Naive thymus-derived CD8-positive, alpha-beta T cell (primary cell): ENCODE measurements around the gene FRRS1. TPM values are rescaled to one million over a fixed set of nuclear protein-coding genes. Genes with fewer than 3 reads are reported as not detected.
A peak's percentile ranks its signal among the peaks of the same experiment; 100 is the strongest.
"Not testable (repeated sequence)": the region's sequence is repeated elsewhere in the genome, so short reads cannot be mapped to it uniquely, and the experiment has no call there.

Experiments
- ATAC-seq, 2 donors: fragments of 150-1000 bp; cut with Tn5 transposase in 1 of 2; sonication (Bioruptor Pico), chemical (Tn5 transposase) in 1 of 2; 1 replicate in 1 of 2; 2 replicates in 1 of 2; pipeline ENCODE4 v1.10.0; 2021; ENCODE audit warnings: mild to moderate bottlenecking in 2 of 2, moderate library complexity in 2 of 2
- POLR2A ChIA-PET: fragments of 350-600 bp; sonication (Branson Sonifier 250); formaldehyde crosslinking; loops from one replicate; lab custom pipeline; 2021; ENCODE audit warnings: antibody characterized with exemption; lab: Charles Lee
- DNase-seq, 10 donors: peaks; one replicate each; pipeline versions ENCODE4 v3.0.0 to v3.0.0-alpha.2; 2020 to 2022
- H3K27ac Mint-ChIP-seq, 10 donors: one replicate each; pipeline ENCODE4 v1.8.0; 2020 to 2022; ENCODE audit warnings: mild to moderate bottlenecking in 10 of 10, mixed read lengths in 10 of 10, moderate library complexity in 4 of 10, inconsistent platforms in 1 of 10
- H3K27me3 Mint-ChIP-seq, 5 donors: one replicate each; pipeline ENCODE4 v1.8.0; 2021 to 2022; ENCODE audit warnings: mixed read lengths in 5 of 5
- H3K36me3 Mint-ChIP-seq, 3 donors: one replicate each; pipeline ENCODE4 v1.8.0; 2020 to 2022; ENCODE audit warnings: mixed read lengths in 3 of 3, mild to moderate bottlenecking in 2 of 3, inconsistent platforms in 1 of 3
- H3K4me1 Mint-ChIP-seq, 4 donors: one replicate each; pipeline ENCODE4 v1.8.0; 2021 to 2022; ENCODE audit warnings: mixed read lengths in 4 of 4
- H3K4me3 Mint-ChIP-seq, 10 donors: one replicate each; pipeline ENCODE4 v1.8.0; 2020 to 2022; ENCODE audit warnings: mild to moderate bottlenecking in 10 of 10, mixed read lengths in 10 of 10, moderate library complexity in 6 of 10, inconsistent platforms in 1 of 10
- H3K9me3 Mint-ChIP-seq, 9 donors: one replicate each; pipeline ENCODE4 v1.8.0; 2020 to 2022; ENCODE audit warnings: mixed read lengths in 9 of 9, mild to moderate bottlenecking in 3 of 9, inconsistent platforms in 1 of 9, moderate library complexity in 1 of 9
- polyA plus RNA-seq, 3 donors: library from polyadenylated mRNA; unstranded; fragments of 300-500 nt; fragmentation: Illumina TruSeq; gene quantifications; one replicate each; pipeline ENCODE4 v1.2.3, GENCODE V29; 2021
- total RNA-seq, 8 experiments: library from RNA in 2 of 8; stranded (reverse) in 2 of 8; gene quantifications; one replicate each; pipeline ENCODE4 v1.2.3 and lab custom pipeline; 2021 to 2026

Gene FRRS1
- total and polyA plus RNA-seq, 5 experiments from 2014 or later = 0.05 to 0.55 (median 0.44) TPM; not detected in 2

GRCh38 chr1:99763956-99764355, 2.5 kb downstream of the FRRS1 start:
- peaks cover 0 to 6% (median 0%) of the 10 kb centered on the region in 9 donors for H3K9me3 Mint-ChIP-seq
- no peak overlapping the region for H3K27ac Mint-ChIP-seq
- peaks cover 0 to 4% (median 2%) of the 10 kb centered on the region in 5 donors for H3K27me3 Mint-ChIP-seq
- no peak overlapping the region for H3K4me3 Mint-ChIP-seq
- H3K36me3 Mint-ChIP-seq = no peaks in the 10 kb centered on the region
- H3K4me1 Mint-ChIP-seq = peaks cover 0 to 17% (median 6%) of the 10 kb centered on the region in 4 donors
- no peak for ATAC-seq
- DNase-seq = no peak
- POLR2A ChIA-PET = no interaction called here

GRCh38 chr1:99761774-99762173, 4.7 kb downstream of the FRRS1 start:
- no peak overlapping the region for H3K27ac Mint-ChIP-seq
- peaks cover 0 to 23% (median 11%) of the 10 kb centered on the region in 4 donors for H3K4me1 Mint-ChIP-seq
- DNase-seq (no peak), ATAC-seq (no peak)
- POLR2A ChIA-PET = interaction anchor here (0.6 kb wide), 1 partner anchor 854 kb away, joined by 3 read pairs; no protein-coding TSS in a partner anchor
- peaks cover 0 to 3% (median 0%) of the 10 kb centered on the region in 5 donors for H3K27me3 Mint-ChIP-seq
- peaks cover 0 to 4% (median 0%) of the 10 kb centered on the region in 3 donors for H3K36me3 Mint-ChIP-seq
- peaks cover 0 to 12% (median 0%) of the 10 kb centered on the region in 9 donors for H3K9me3 Mint-ChIP-seq
- H3K4me3 Mint-ChIP-seq = no peak overlapping the region

- Mint-ChIP-seq H3K36me3 (peaks cover 0 to 4% (median 0%) of the 10 kb centered on the region in 3 donors), H3K4me1 (peaks cover 0 to 13% (median 6%) of the 10 kb centered on the region in 4 donors), H3K4me3 (no peak overlapping the region), H3K27ac (no peak overlapping the region), H3K27me3 (no peaks in the 10 kb centered on the region), H3K9me3 (peaks cover 0 to 12% (median 0%) of the 10 kb centered on the region in 9 donors)
- ATAC-seq = no peak
- POLR2A ChIA-PET = no interaction called here
- no peak for DNase-seq
Measured at GRCh38 chr1:99759518-99760160, 6.8 kb downstream of the FRRS1 start.

GRCh38 chr1:99758686-99759517, 7.5 kb downstream of the FRRS1 start:
- H3K36me3 Mint-ChIP-seq, H3K27me3 Mint-ChIP-seq, DNase-seq, ATAC-seq, POLR2A ChIA-PET, H3K4me3 Mint-ChIP-seq: not testable (repeated sequence)
- Mint-ChIP-seq H3K4me1 (peaks cover 0 to 11% (median 5%) of the 10 kb centered on the region in 4 donors), H3K9me3 (peaks cover 0 to 12% (median 0%) of the 10 kb centered on the region in 9 donors), H3K27ac (peak overlapping the region in 1 of 10 donors; percentile 49)

- Mint-ChIP-seq H3K9me3 (peaks cover 0 to 12% (median 0%) of the 10 kb centered on the region in 9 donors), H3K4me1 (peaks cover 0 to 11% (median 5%) of the 10 kb centered on the region in 4 donors), H3K4me3 (no peak overlapping the region), H3K27me3 (no peaks in the 10 kb centered on the region), H3K36me3 (peaks cover 0 to 4% (median 0%) of the 10 kb centered on the region in 3 donors), H3K27ac (peak overlapping the region in 1 of 10 donors; percentile 27)
- POLR2A ChIA-PET = no interaction called here
- DNase-seq = no peak
- no peak for ATAC-seq
Measured at GRCh38 chr1:99758073-99758511, 8.3 kb downstream of the FRRS1 start.

GRCh38 chr1:99756598-99756997, 9.8 kb downstream of the FRRS1 start:
- no peaks in the 10 kb centered on the region for H3K27me3 Mint-ChIP-seq
- POLR2A ChIA-PET = no interaction called here
- H3K9me3 Mint-ChIP-seq = peaks cover 0 to 12% (median 0%) of the 10 kb centered on the region in 9 donors
- H3K27ac Mint-ChIP-seq = no peak overlapping the region
- peaks cover 0 to 16% (median 5%) of the 10 kb centered on the region in 4 donors for H3K4me1 Mint-ChIP-seq
- ATAC-seq = no peak
- H3K4me3 Mint-ChIP-seq = no peak overlapping the region
- no peak for DNase-seq
- peaks cover 0 to 4% (median 0%) of the 10 kb centered on the region in 3 donors for H3K36me3 Mint-ChIP-seq

- ATAC-seq = no peak
- peaks cover 0 to 16% (median 5%) of the 10 kb centered on the region in 4 donors for H3K4me1 Mint-ChIP-seq
- DNase-seq = no peak
- H3K9me3 Mint-ChIP-seq = peaks cover 0 to 12% (median 0%) of the 10 kb centered on the region in 9 donors
- POLR2A ChIA-PET = no interaction called here
- peaks cover 0 to 4% (median 0%) of the 10 kb centered on the region in 3 donors for H3K36me3 Mint-ChIP-seq
- no peak overlapping the region for H3K27ac Mint-ChIP-seq
- H3K27me3 Mint-ChIP-seq = no peaks in the 10 kb centered on the region
- H3K4me3 Mint-ChIP-seq = no peak overlapping the region
Measured at GRCh38 chr1:99755664-99756063, 10.8 kb downstream of the FRRS1 start.

GRCh38 chr1:99754697-99755096, 11.7 kb downstream of the FRRS1 start:
- ATAC-seq (no peak), DNase-seq (no peak)
- Mint-ChIP-seq H3K4me1 (peaks cover 0 to 19% (median 9%) of the 10 kb centered on the region in 4 donors), H3K27ac (no peak overlapping the region), H3K36me3 (peaks cover 0 to 4% (median 0%) of the 10 kb centered on the region in 3 donors), H3K27me3 (no peaks in the 10 kb centered on the region), H3K4me3 (no peak overlapping the region), H3K9me3 (peaks cover 0 to 12% (median 0%) of the 10 kb centered on the region in 9 donors)
- POLR2A ChIA-PET = no interaction called here

GRCh38 chr1:99754055-99754626, 12.3 kb downstream of the FRRS1 start:
- no peaks in the 10 kb centered on the region for H3K27me3 Mint-ChIP-seq
- POLR2A ChIA-PET = no interaction called here

GRCh38 chr1:99751877-99752504, 14.4 kb downstream of the FRRS1 start:
- no peak for DNase-seq
- H3K4me3 Mint-ChIP-seq = no peak overlapping the region
- H3K9me3 Mint-ChIP-seq = no peaks in the 10 kb centered on the region
- H3K36me3 Mint-ChIP-seq = no peaks in the 10 kb centered on the region
- H3K4me1 Mint-ChIP-seq = peaks cover 0 to 12% (median 4%) of the 10 kb centered on the region in 4 donors
- ATAC-seq = no peak
- H3K27me3 Mint-ChIP-seq = no peaks in the 10 kb centered on the region
- POLR2A ChIA-PET = no interaction called here
- no peak overlapping the region for H3K27ac Mint-ChIP-seq

More at GRCh38 chr1:99754055-99754626, 12.3 kb downstream of the FRRS1 start:
- Mint-ChIP-seq H3K9me3 (peaks cover 0 to 10% (median 0%) of the 10 kb centered on the region in 9 donors), H3K4me3 (no peak overlapping the region), H3K27ac (no peak overlapping the region), H3K4me1 (peaks cover 0 to 18% (median 10%) of the 10 kb centered on the region in 4 donors), H3K36me3 (peaks cover 0 to 4% (median 0%) of the 10 kb centered on the region in 3 donors)
- ATAC-seq = no peak
- DNase-seq = no peak

GRCh38 chr1:99749504-99750347, 16.7 kb downstream of the FRRS1 start:
- no peaks in the 10 kb centered on the region for H3K36me3 Mint-ChIP-seq
- peaks cover 0 to 12% (median 4%) of the 10 kb centered on the region in 4 donors for H3K4me1 Mint-ChIP-seq
- H3K4me3 Mint-ChIP-seq = no peak overlapping the region
- peak overlapping the region in 1 of 10 donors; percentile 1 for H3K27ac Mint-ChIP-seq
- no peaks in the 10 kb centered on the region for H3K27me3 Mint-ChIP-seq
- DNase-seq (no peak), ATAC-seq (no peak)
- no peaks in the 10 kb centered on the region for H3K9me3 Mint-ChIP-seq
- POLR2A ChIA-PET = no interaction called here
